WERI-Rb-1 (cell line): Measurements from ENCODE around the gene CTSL.

Source experiments
- DNase-seq: peaks from one replicate; pipeline ENCODE4 v3.0.0-alpha.2; 2020
- H3K27ac ChIP-seq: fragments of 250-450 bp; sonication (Bioruptor Pico); 2 replicates; pipeline ENCODE4 v1.5.1; 2020; ENCODE audit warnings: mild to moderate bottlenecking, moderate library complexity
- H3K27me3 ChIP-seq: fragments of 250-450 bp; sonication (Bioruptor Pico); 2 replicates; pipeline ENCODE4 v1.5.1; 2021; ENCODE audit warnings: mild to moderate bottlenecking, low read depth, moderate library complexity; ENCODE audit not compliant: insufficient read depth, severe bottlenecking
- H3K36me3 ChIP-seq: fragments of 250-450 bp; sonication (Bioruptor Pico); 2 replicates; pipeline ENCODE4 v1.5.1; 2020; ENCODE audit warnings: mild to moderate bottlenecking, moderate library complexity
- H3K4me3 ChIP-seq: 2 replicates; pipeline ENCODE4 v1.5.1; 2011; ENCODE audit warnings: low read depth, mild to moderate bottlenecking, control low read depth, low read length
- H3K9me3 ChIP-seq: fragments of 250-450 bp; sonication (Bioruptor Pico); 2 replicates; pipeline ENCODE4 v1.5.1; 2021; ENCODE audit warnings: mild to moderate bottlenecking, moderate library complexity; ENCODE audit not compliant: severe bottlenecking
- CTCF ChIP-seq: IDR thresholded peaks from 2 replicates; pipeline ENCODE4 v1.5.1; 2011; ENCODE audit warnings: low read depth, mild to moderate bottlenecking, control low read depth, inconsistent platforms, low read length

Gene CTSL

GRCh38 chr9:87771316-87772006, 45.5 kb downstream of the CTSL start:
- Histone ChIP-seq H3K27me3 (no peaks in the 10 kb centered on the region), H3K27ac (no peak overlapping the region), H3K36me3 (no peaks in the 10 kb centered on the region), H3K4me3 (no peak overlapping the region), H3K9me3 (no peaks in the 10 kb centered on the region)
- no peak for TF ChIP-seq CTCF
- no peak for DNase-seq

GRCh38 chr9:87776481-87777379, 50.8 kb downstream of the CTSL start:
- no peak for TF ChIP-seq CTCF
- H3K27ac ChIP-seq, result no peak overlapping the region
- no peak for DNase-seq
- no peaks in the 10 kb centered on the region for H3K36me3 ChIP-seq
- no peak overlapping the region for H3K4me3 ChIP-seq
- H3K9me3 ChIP-seq, result no peaks in the 10 kb centered on the region
- no peaks in the 10 kb centered on the region for H3K27me3 ChIP-seq

- no peak for TF ChIP-seq CTCF
- Histone ChIP-seq H3K27me3 (no peaks in the 10 kb centered on the region), H3K4me3 (no peak overlapping the region), H3K9me3 (no peaks in the 10 kb centered on the region), H3K36me3 (no peaks in the 10 kb centered on the region), H3K27ac (no peak overlapping the region)
- no peak for DNase-seq
Observed at GRCh38 chr9:87778996-87779395, 53.1 kb downstream of the CTSL start.
